Spleen (tissue), 7 donors: Measurements from ENCODE around the gene PAK1.

ENCODE experiments used
- POLR2A ChIP-seq, 3 donors: fragments of 450-650 bp; IDR thresholded peaks; one replicate each; pipeline ENCODE4 v1.5.1; 2017; ENCODE audit warnings: antibody characterized with exemption in 3 of 3, mild to moderate bottlenecking in 1 of 3
- POLR2AphosphoS5 ChIP-seq, 3 donors: sonication (generic); formaldehyde crosslinking; IDR thresholded peaks; one replicate each; pipeline ENCODE4 v1.5.1; 2017; ENCODE audit warnings: antibody characterized with exemption in 3 of 3
- TF ChIP-seq, protein P1 (sequence below), 11 experiments: fragments of 200-600 bp in 7 of 11; fragments of 450-650 bp in 4 of 11; sonication (generic) in 4 of 11; IDR thresholded peaks in 8 of 11; conservative IDR thresholded peaks in 3 of 11; 1 replicate in 7 of 11; 2 replicates in 4 of 11; pipeline versions ENCODE4 v1.4.0 to v1.8.0; 2016 to 2021; ENCODE audit warnings: antibody characterized with exemption in 11 of 11, inconsistent platforms in 4 of 11, mild to moderate bottlenecking in 1 of 11
- donor health status: DM: no; HTN: no; CAD: no; lungs with moderate emphysema.
- donor health status: DM: no; HTN: no; CAD: no.
- donor health status: DM: no; HTN: no; CAD: no.

DNA sequence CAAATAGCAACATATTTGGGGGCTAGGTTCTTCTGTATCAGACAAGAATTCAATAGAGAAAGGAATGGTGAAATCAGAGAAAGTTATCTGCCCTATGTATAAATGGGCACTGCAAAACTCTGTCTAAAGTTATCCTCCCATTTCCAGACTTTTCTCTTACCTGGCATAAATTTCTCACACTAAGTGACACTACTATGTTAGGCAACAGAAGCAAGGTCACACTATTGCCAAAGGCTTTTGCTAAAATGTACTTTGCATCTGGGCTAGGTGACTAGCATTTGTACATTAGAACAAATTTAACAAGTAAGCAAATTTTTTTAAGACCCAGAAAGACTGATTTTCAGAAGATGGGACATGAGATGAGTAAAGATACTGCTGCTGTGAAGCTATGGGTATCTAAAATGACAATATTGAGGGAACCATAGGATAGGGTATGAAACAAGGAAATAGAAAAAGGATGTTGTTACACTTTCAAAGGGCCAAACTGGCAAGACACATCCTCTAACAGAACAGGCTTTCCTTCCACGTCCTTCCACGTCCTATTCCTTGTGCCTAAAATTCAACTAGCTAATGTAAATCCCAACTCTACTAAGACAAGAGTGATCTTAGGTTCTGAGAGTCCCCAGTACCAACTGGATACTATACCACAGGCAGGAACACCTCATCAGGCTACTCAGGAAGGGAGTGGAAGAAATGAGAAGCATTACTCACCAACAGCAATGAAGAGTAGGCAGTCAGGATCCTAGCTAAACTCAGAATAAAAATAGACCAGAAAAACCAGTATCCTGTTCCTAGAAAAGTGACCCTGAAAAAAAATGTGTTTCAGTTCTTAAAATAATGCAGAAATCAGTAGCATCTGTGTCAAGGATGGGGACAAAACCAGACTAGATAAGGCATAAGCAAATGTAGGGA lies 195.0 kb downstream of the PAK1 start:
- TF ChIP-seq POLR2AphosphoS5 (IDR thresholded peaks at IDR 0.05): no peak
- no peak for TF ChIP-seq POLR2A (IDR thresholded peaks at IDR 0.05)
- TF ChIP-seq, protein P1, sequence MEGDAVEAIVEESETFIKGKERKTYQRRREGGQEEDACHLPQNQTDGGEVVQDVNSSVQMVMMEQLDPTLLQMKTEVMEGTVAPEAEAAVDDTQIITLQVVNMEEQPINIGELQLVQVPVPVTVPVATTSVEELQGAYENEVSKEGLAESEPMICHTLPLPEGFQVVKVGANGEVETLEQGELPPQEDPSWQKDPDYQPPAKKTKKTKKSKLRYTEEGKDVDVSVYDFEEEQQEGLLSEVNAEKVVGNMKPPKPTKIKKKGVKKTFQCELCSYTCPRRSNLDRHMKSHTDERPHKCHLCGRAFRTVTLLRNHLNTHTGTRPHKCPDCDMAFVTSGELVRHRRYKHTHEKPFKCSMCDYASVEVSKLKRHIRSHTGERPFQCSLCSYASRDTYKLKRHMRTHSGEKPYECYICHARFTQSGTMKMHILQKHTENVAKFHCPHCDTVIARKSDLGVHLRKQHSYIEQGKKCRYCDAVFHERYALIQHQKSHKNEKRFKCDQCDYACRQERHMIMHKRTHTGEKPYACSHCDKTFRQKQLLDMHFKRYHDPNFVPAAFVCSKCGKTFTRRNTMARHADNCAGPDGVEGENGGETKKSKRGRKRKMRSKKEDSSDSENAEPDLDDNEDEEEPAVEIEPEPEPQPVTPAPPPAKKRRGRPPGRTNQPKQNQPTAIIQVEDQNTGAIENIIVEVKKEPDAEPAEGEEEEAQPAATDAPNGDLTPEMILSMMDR (IDR thresholded peaks at IDR 0.05 in 8 of 11, conservative IDR thresholded peaks at IDR 0.05 in 3 of 11): no peak
